ENCODE measurements around the gene PRAC2.

DNA sequence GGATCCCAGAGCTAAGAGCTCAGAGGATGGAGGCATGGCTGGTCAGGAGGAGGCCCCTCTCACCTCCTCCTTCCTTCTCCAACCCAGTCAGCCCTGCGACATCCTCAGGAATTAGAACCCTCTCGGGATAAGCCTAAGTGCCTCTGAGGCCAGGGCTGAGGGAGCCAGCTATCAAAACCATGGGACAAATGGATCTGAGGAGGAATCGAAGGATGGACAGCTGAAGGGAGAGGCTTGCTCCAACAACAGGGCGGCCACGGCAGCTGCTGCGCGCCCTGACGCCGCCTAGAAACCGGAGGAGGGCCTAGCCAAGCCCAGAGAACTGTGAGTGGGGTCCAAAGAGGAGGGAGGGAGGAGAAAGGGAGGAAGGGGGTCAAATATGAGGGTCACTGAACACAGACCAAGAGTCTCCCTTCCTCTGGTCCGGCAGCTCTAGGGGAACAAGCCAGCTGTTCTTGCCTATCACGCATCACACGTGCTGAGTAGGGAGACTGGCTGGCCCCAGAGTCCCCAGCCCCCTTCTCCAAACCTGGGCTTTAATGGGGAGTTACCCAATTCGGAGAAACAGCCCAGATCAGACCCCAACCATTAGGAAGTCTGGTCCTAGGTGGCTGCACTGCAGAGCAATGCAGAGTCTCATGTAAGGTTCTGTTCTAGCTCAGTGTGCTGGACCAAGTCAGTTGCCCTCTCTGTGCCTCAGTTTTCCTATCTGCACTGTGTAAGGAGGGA lies 11.5 kb downstream of the PRAC2 start:
- no peak for TF ChIP-seq POLR2A (IDR thresholded peaks at IDR 0.05)
- TF ChIP-seq, protein P1, sequence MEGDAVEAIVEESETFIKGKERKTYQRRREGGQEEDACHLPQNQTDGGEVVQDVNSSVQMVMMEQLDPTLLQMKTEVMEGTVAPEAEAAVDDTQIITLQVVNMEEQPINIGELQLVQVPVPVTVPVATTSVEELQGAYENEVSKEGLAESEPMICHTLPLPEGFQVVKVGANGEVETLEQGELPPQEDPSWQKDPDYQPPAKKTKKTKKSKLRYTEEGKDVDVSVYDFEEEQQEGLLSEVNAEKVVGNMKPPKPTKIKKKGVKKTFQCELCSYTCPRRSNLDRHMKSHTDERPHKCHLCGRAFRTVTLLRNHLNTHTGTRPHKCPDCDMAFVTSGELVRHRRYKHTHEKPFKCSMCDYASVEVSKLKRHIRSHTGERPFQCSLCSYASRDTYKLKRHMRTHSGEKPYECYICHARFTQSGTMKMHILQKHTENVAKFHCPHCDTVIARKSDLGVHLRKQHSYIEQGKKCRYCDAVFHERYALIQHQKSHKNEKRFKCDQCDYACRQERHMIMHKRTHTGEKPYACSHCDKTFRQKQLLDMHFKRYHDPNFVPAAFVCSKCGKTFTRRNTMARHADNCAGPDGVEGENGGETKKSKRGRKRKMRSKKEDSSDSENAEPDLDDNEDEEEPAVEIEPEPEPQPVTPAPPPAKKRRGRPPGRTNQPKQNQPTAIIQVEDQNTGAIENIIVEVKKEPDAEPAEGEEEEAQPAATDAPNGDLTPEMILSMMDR (IDR thresholded peaks at IDR 0.05) = no peak
